ENCODE results near the gene CACNA1C. TPM values are rescaled to one million over a fixed set of nuclear protein-coding genes. Genes with fewer than 3 reads are reported as not detected.
A peak's percentile ranks its signal among the peaks of the same experiment; 100 is the strongest.

The CACNA1C gene
- total RNA-seq, 1 donor from 2014 or later: 7.3 TPM

DNA sequence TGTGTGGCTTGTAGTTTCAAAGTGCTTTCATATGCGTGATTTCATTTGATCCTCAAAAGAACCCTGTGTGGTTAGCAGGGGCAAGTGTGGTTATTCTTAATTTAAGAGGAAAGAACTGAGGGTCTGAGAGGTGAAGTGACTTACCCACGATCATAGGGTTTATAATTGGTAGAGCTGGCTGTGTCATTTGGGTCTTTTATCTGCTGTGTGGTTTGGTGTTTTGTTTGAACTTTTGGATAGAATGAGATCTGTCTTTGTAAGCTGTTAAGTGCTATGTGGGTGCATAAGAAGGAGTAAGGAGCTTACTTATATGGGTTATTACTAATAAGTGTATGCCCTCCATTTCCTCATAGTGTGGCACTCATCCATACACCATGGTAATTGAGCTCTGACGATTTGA is 190.0 kb downstream of the CACNA1C start:
- H3K9me3 ChIP-seq (ENCODE audit: control insufficient read depth in 3 of 3, low read length in 3 of 3): no peaks in the 10 kb centered on the region
- no peak overlapping the region for H3K27ac ChIP-seq (ENCODE audit: low read depth, low read length)
- H3K36me3 ChIP-seq (ENCODE audit: control insufficient read depth in 3 of 3, insufficient read depth in 3 of 3, low read length in 3 of 3): no peaks in the 10 kb centered on the region
- peaks cover 10 to 43% (median 10%) of the 10 kb centered on the region in 3 donors for H3K27me3 ChIP-seq (ENCODE audit: control insufficient read depth in 3 of 3, insufficient read depth in 3 of 3, low read length in 3 of 3)
- H3K9ac ChIP-seq (ENCODE audit: low read depth in 1 of 3, low read length in 3 of 3): no peak overlapping the region
- no peak overlapping the region for H3K4me3 ChIP-seq (ENCODE audit: low read length in 3 of 3)
- peaks cover 2 to 17% (median 4%) of the 10 kb centered on the region in 3 donors for H3K4me1 ChIP-seq (ENCODE audit: control insufficient read depth in 3 of 3, insufficient read depth in 3 of 3, low read length in 3 of 3)

DNA sequence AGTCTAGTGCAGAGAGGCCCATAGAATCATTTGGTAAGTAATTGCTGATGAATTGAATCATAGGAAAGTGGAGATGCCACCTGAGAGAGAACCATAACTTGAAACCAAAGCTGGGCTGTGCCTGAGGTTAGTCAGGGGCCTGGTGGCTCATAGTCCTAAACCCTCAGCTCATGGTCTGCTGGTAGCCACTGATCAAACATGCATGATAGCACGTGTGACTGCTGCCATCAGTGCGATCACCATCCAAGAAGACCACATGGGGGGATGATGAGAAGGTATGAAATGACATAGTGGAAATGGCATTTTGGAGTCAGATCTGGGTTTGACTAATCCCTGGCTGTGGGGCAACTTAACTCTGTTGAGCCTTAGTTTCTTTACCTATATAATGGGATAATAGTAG is 190.5 kb downstream of the CACNA1C start:
- Histone ChIP-seq H3K9me3 (ENCODE audit: control insufficient read depth in 3 of 3, low read length in 3 of 3) (no peaks in the 10 kb centered on the region), H3K9ac (ENCODE audit: low read depth in 1 of 3, low read length in 3 of 3) (no peak overlapping the region), H3K36me3 (ENCODE audit: control insufficient read depth in 3 of 3, insufficient read depth in 3 of 3, low read length in 3 of 3) (no peaks in the 10 kb centered on the region), H3K4me3 (ENCODE audit: low read length in 3 of 3) (no peak overlapping the region), H3K27ac (ENCODE audit: low read depth, low read length) (no peak overlapping the region), H3K27me3 (ENCODE audit: control insufficient read depth in 3 of 3, insufficient read depth in 3 of 3, low read length in 3 of 3) (peaks cover 10 to 40% (median 10%) of the 10 kb centered on the region in 3 donors), H3K4me1 (ENCODE audit: control insufficient read depth in 3 of 3, insufficient read depth in 3 of 3, low read length in 3 of 3) (peaks cover 2 to 17% (median 4%) of the 10 kb centered on the region in 3 donors)

DNA sequence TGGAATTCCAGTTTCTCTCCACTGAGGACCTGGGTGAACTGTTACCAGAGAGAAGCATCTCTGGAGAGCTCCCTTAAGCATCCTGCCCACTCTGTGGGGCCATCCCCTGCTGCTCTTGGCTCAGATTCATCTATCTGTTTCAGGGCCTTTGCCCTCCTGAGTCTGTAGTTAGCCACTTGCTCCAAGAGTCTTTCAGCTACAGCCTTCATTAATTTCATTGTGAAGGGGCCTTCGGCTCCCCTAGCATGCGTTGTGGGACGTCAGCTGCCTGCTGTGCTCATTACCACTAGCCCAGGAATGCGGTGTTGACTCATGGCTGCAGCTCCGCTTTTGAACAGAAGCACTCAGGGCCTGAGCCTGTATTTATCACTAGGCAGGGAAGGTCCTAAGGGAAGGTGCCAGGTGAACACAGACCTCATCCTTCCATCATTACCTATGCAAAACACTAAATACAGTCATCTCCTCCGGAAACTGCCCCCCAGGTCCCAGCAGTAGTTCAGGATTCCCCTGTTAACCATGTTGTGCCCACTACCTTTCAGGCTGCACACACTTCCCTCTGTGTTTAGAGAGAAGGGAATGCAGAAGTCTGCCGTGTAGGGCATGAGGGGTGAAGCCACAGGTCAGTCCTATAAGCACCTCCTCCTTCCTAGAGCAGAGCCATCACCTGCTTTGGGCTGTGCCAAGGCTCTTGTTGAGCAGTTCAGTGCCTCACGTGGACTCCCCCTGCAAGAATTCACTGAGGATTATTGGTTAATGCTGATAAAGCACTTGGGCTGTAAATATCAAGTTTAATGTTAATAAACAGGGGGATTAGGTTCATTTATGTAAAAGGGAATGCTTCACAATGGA is 191.4 kb downstream of the CACNA1C start:
- Histone ChIP-seq H3K4me1 (ENCODE audit: control insufficient read depth in 3 of 3, insufficient read depth in 3 of 3, low read length in 3 of 3) (peaks cover 7 to 21% (median 10%) of the 10 kb centered on the region in 3 donors), H3K4me3 (ENCODE audit: low read length in 3 of 3) (no peak overlapping the region), H3K27ac (ENCODE audit: low read depth, low read length) (no peak overlapping the region), H3K9ac (ENCODE audit: low read depth in 1 of 3, low read length in 3 of 3) (no peak overlapping the region), H3K27me3 (ENCODE audit: control insufficient read depth in 3 of 3, insufficient read depth in 3 of 3, low read length in 3 of 3) (peaks cover 10 to 37% (median 10%) of the 10 kb centered on the region in 3 donors), H3K36me3 (ENCODE audit: control insufficient read depth in 3 of 3, insufficient read depth in 3 of 3, low read length in 3 of 3) (no peaks in the 10 kb centered on the region), H3K9me3 (ENCODE audit: control insufficient read depth in 3 of 3, low read length in 3 of 3) (no peaks in the 10 kb centered on the region)

DNA sequence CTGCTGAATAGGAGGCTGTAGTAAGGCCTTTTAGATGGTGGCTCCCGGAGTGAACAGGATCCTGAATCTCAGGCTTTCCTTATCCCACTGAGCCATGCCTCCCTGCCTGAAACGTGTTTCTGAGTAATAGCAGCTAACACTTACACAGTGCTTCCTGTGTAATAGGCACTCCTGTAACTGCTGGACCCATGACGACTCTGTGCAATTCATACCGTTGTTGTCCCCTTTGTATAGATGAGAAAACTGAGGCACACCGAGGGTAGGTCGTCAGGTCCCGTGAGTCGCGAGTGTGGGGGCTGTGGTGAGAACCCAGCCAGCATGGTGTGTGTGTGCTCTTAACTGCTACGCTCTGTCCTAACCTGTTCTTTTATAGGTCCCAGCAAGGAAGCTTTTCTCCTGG is 193.6 kb downstream of the CACNA1C start:
- Histone ChIP-seq H3K27me3 (ENCODE audit: control insufficient read depth in 3 of 3, insufficient read depth in 3 of 3, low read length in 3 of 3) (peaks cover 2 to 21% (median 3%) of the 10 kb centered on the region in 3 donors), H3K27ac (ENCODE audit: low read depth, low read length) (no peak overlapping the region), H3K9ac (ENCODE audit: low read depth in 1 of 3, low read length in 3 of 3) (no peak overlapping the region), H3K9me3 (ENCODE audit: control insufficient read depth in 3 of 3, low read length in 3 of 3) (no peaks in the 10 kb centered on the region), H3K4me3 (ENCODE audit: low read length in 3 of 3) (no peak overlapping the region), H3K4me1 (ENCODE audit: control insufficient read depth in 3 of 3, insufficient read depth in 3 of 3, low read length in 3 of 3) (peaks cover 7 to 13% (median 10%) of the 10 kb centered on the region in 3 donors), H3K36me3 (ENCODE audit: control insufficient read depth in 3 of 3, insufficient read depth in 3 of 3, low read length in 3 of 3) (no peaks in the 10 kb centered on the region)

DNA sequence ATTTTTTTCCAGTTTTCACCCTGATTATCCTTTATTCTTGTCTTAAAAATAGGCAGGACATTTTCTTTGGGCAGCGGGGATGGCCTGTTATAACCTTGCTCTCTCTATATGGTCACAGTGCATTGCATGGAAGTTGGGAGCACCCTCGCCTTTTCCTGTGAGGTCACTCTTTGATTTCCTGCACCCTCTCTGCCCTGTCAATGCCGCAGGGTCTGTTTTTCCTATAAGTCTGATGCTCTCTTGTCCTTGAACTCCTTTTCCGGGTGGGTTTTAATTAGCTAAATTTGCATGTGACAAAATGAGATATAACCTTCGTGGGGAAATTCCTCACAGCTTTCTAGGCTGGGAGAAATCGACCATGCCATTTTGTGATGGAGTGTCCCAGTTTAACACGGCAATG is 194.3 kb downstream of the CACNA1C start:
- no peak overlapping the region for H3K27ac ChIP-seq (ENCODE audit: low read depth, low read length)
- no peaks in the 10 kb centered on the region for H3K9me3 ChIP-seq (ENCODE audit: control insufficient read depth in 3 of 3, low read length in 3 of 3)
- peaks cover 7 to 13% (median 10%) of the 10 kb centered on the region in 3 donors for H3K4me1 ChIP-seq (ENCODE audit: control insufficient read depth in 3 of 3, insufficient read depth in 3 of 3, low read length in 3 of 3)
- H3K36me3 ChIP-seq (ENCODE audit: control insufficient read depth in 3 of 3, insufficient read depth in 3 of 3, low read length in 3 of 3): no peaks in the 10 kb centered on the region
- no peak overlapping the region for H3K4me3 ChIP-seq (ENCODE audit: low read length in 3 of 3)
- peaks cover 0 to 13% (median 2%) of the 10 kb centered on the region in 3 donors for H3K27me3 ChIP-seq (ENCODE audit: control insufficient read depth in 3 of 3, insufficient read depth in 3 of 3, low read length in 3 of 3)
- H3K9ac ChIP-seq (ENCODE audit: low read depth in 1 of 3, low read length in 3 of 3): no peak overlapping the region

DNA sequence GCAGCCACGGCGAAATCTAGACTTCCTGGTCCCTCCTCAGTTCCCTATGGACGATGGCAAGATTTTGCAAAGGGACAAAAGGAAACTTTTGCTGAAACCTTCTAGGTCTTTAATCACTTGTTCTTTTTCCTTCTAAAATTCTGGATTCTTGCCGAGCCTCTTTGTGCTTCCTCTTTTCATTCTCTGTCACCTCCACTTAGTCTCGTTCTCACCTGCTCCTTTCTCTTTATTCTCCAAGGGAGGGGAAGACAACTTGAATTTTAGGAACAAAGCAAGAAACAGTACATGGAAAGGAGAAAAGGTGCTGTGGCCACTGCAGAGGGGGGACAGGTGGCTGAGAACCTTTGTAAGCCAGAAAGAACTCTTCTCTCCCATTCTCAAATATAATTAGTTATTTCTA is 194.8 kb downstream of the CACNA1C start:
- Histone ChIP-seq H3K4me3 (ENCODE audit: low read length in 3 of 3) (no peak overlapping the region), H3K27ac (ENCODE audit: low read depth, low read length) (no peak overlapping the region), H3K9me3 (ENCODE audit: control insufficient read depth in 3 of 3, low read length in 3 of 3) (no peaks in the 10 kb centered on the region), H3K36me3 (ENCODE audit: control insufficient read depth in 3 of 3, insufficient read depth in 3 of 3, low read length in 3 of 3) (no peaks in the 10 kb centered on the region), H3K9ac (ENCODE audit: low read depth in 1 of 3, low read length in 3 of 3) (no peak overlapping the region), H3K27me3 (ENCODE audit: control insufficient read depth in 3 of 3, insufficient read depth in 3 of 3, low read length in 3 of 3) (peaks cover 0 to 12% (median 0%) of the 10 kb centered on the region in 3 donors), H3K4me1 (ENCODE audit: control insufficient read depth in 3 of 3, insufficient read depth in 3 of 3, low read length in 3 of 3) (peaks cover 7 to 13% (median 10%) of the 10 kb centered on the region in 3 donors)

DNA sequence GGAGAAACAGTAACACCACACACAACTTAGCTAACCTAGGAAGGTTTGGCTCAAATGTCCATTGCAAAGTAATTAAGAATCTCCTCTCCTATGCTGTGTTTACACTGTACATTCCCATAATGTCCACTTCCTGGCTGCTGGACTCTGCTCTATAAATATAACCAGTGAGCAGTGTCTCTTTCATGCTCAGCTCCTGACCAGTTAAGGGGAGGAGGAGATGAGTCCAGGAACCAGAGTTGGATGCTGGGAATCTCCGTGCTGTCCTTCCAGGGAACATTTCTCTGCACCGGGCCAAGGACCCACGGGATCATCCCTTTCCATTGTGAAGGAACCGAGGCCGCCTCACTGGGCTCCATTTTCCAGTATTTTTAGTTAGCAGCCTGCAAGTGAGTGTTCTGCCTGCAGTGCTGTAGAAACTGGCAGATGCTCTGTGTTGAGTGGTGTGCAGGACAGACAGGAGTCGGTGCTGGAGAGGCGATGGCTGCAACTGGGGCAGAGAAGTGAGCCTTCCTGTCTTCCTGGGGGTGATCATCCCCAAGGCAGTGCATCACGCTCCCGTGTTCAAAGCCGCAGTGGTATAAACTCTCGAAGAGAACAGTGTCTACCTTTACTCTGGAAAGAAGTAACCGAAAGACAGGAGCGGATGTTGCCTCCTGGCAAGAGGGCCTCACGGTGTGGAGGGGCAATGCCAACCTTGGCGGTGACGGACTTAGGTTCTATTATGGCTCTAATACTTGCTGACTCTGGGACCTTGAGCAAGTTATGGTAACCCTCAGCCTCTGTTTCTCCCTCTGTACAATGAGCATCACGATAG is 195.5 kb downstream of the CACNA1C start:
- no peak overlapping the region for H3K27ac ChIP-seq (ENCODE audit: low read depth, low read length)
- H3K36me3 ChIP-seq (ENCODE audit: control insufficient read depth in 3 of 3, insufficient read depth in 3 of 3, low read length in 3 of 3): no peaks in the 10 kb centered on the region
- peaks cover 0 to 12% (median under 1%) of the 10 kb centered on the region in 3 donors for H3K27me3 ChIP-seq (ENCODE audit: control insufficient read depth in 3 of 3, insufficient read depth in 3 of 3, low read length in 3 of 3)
- H3K4me3 ChIP-seq (ENCODE audit: low read length in 3 of 3): no peak overlapping the region
- H3K9ac ChIP-seq (ENCODE audit: low read depth in 1 of 3, low read length in 3 of 3): no peak overlapping the region
- peaks cover 7 to 13% (median 10%) of the 10 kb centered on the region in 3 donors for H3K4me1 ChIP-seq (ENCODE audit: control insufficient read depth in 3 of 3, insufficient read depth in 3 of 3, low read length in 3 of 3)
- no peaks in the 10 kb centered on the region for H3K9me3 ChIP-seq (ENCODE audit: control insufficient read depth in 3 of 3, low read length in 3 of 3)

DNA sequence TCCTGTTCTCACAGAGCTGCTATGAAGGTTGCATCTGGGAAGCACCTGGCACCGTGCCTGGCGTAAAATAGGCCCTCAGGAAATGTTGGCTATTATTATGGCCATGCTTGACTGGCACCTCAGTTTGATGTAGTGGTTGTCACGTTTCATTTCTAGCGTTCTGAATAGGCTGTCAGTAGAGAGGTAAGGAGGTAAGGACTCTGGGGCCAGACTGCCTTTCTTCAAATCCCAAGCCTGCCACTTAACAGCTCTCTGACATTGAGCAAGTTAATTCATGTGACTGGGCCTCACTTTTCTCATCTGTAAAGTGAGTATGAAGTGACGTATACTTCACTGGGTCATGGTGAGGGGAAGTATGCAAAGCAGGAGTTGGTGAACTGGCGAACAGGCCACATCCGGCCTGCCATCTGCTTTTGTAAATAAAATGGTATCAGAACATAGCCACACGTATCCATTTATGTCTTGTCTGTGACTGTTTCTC is 196.2 kb downstream of the CACNA1C start:
- H3K27me3 ChIP-seq (ENCODE audit: control insufficient read depth in 3 of 3, insufficient read depth in 3 of 3, low read length in 3 of 3): peaks cover 0 to 18% (median 3%) of the 10 kb centered on the region in 3 donors
- no peaks in the 10 kb centered on the region for H3K9me3 ChIP-seq (ENCODE audit: control insufficient read depth in 3 of 3, low read length in 3 of 3)
- no peak overlapping the region for H3K4me3 ChIP-seq (ENCODE audit: low read length in 3 of 3)
- no peak overlapping the region for H3K27ac ChIP-seq (ENCODE audit: low read depth, low read length)
- H3K36me3 ChIP-seq (ENCODE audit: control insufficient read depth in 3 of 3, insufficient read depth in 3 of 3, low read length in 3 of 3): no peaks in the 10 kb centered on the region
- no peak overlapping the region for H3K9ac ChIP-seq (ENCODE audit: low read depth in 1 of 3, low read length in 3 of 3)
- H3K4me1 ChIP-seq (ENCODE audit: control insufficient read depth in 3 of 3, insufficient read depth in 3 of 3, low read length in 3 of 3): peaks cover 7 to 13% (median 10%) of the 10 kb centered on the region in 3 donors

DNA sequence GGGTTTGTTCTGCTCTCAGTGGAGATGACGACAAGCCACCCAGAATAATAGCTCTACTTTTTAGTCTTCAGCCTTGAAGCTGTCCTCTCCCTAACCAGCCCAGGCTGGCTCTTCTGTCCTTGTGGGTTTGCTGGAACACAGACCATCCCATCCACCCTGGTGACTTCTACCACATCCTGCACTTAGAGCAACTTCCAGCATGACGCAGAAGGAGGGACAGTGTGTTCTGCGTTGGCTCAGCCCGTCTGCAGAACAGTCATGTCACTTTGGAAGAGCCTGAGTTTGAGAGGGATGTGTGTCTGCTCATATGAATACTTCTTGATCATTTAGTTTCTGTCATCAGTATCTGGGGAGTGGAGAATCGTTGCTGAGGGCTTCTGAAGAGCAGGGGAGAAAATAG is 198.0 kb downstream of the CACNA1C start:
- no peaks in the 10 kb centered on the region for H3K9me3 ChIP-seq (ENCODE audit: control insufficient read depth in 3 of 3, low read length in 3 of 3)
- peaks cover 0 to 12% (median 3%) of the 10 kb centered on the region in 3 donors for H3K27me3 ChIP-seq (ENCODE audit: control insufficient read depth in 3 of 3, insufficient read depth in 3 of 3, low read length in 3 of 3)
- H3K4me1 ChIP-seq (ENCODE audit: control insufficient read depth in 3 of 3, insufficient read depth in 3 of 3, low read length in 3 of 3): peaks cover 3 to 10% (median 8%) of the 10 kb centered on the region in 3 donors
- no peaks in the 10 kb centered on the region for H3K36me3 ChIP-seq (ENCODE audit: control insufficient read depth in 3 of 3, insufficient read depth in 3 of 3, low read length in 3 of 3)
- no peak overlapping the region for H3K27ac ChIP-seq (ENCODE audit: low read depth, low read length)
- peak overlapping the region in 1 of 3 donors; percentile 8 for H3K9ac ChIP-seq (ENCODE audit: low read depth in 1 of 3, low read length in 3 of 3)
- H3K4me3 ChIP-seq (ENCODE audit: low read length in 3 of 3): no peak overlapping the region

Data from skeletal muscle tissue (tissue), 4 donors.